IPS-NIHi7 (cell line): Measurements from ENCODE around the gene TCF7L1.
"Not testable (repeated sequence)": the region's sequence is repeated elsewhere in the genome, so short reads cannot be mapped to it uniquely, and the experiment has no call there.

Source experiments
- DNase-seq: peaks from one replicate; pipeline ENCODE4 v3.0.0; 2012; ENCODE audit warnings: mixed read lengths; ENCODE audit errors: extremely low spot score

The TCF7L1 gene

DNA sequence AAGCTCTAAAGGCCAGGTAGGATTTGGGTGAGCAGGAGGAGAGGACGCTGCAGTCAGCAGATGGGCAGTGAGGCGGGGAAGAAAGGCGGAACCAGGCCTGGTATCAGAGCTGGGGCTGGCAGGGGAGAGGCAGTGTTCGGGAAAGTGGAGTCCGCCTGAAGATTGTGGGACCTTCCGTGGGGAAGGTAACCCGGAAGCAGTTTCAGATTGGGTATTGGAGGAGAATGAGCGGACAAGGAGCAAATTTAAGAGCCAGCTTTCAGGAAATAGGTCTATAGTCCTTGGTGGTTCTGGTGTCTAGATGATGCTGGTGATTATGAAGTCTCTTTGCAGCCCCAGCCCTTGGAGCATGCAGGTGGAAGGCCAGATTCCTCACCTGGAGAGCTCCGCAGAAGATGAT is 51.0 kb downstream of the TCF7L1 start:
- no peak for DNase-seq

DNA sequence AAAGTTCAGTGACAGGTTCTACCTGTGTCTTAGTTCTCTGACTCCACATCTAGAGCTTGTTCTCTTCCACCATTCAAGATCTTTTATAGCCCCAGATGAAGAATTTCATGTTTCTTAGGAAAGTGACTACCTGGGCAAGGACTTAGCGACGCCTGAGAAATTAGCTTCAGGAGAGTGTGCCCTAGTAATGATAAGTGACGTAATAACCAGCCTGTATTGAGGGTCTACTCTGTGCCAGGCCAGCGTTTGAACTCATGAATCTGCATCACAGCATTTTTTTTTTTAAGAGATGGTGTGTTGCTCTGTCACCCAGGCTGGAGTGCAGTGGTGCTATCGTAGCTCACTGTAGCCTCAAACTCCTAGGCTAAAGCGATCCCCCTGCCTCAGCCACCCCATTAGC is 51.8 kb downstream of the TCF7L1 start:
- no peak for DNase-seq

DNA sequence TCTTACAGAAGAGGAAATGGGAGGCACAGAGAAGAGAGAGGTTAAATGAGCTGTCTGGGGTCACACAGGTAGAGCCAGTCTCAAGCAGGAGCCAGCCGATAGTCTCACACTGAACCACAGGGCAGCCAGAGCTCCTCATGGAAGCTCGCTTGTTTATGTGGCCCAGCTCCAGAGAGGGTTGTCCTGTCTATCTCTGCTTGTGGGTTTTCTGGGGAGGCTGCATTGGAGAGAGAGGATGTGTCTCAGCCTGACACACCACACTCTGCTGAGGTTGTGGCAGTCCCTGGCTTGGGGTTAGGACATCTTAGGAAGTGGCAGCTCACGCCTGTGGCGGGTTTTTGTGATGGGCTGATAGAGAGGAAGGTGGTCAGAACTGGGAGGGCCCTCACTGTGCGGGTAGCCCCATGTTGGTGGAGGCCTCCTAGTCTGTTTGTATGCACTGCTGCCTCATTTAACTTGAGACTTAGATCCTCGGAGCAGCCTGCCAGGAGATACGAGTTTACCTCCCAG is 52.3 kb downstream of the TCF7L1 start:
- no peak for DNase-seq

DNA sequence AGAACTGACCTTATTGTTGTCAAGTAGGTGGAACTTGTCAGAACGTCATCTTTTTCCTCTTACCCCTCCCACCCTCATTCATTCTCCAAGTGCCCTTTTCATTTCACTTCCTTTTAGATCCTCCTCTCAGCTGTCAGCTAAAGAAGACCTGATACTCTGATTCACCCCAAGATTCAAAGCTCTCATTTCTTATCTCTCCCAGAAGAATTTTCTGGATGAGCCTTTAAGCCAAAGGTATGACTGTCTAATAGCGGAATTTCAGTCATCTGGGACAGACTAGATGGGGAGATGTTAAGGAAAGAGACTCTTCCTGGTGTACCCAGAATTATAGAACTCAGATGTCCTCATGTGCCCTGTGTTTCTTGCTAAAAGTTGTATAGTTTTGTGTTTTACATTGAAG is 53.9 kb downstream of the TCF7L1 start:
- DNase-seq, result no peak

DNA sequence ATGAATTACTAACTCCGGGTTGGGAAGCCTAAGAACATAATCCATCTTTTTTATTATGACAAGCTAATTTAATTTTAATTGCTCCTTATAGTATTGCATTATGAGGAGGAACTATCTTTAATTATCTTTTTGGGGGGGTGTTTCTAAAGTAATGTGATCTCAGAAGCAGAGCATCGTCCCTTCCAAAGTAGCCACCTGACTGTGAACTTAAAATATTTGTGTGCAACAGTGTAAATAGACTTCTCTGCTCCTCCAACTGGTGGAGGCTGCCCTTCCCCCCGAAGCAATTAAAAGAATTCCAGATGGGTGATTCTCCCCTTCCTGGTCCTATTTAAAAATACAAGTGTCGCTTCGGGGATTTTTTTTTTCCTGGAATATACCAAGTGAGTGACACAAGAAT is 55.7 kb downstream of the TCF7L1 start:
- DNase-seq, result no peak

DNA sequence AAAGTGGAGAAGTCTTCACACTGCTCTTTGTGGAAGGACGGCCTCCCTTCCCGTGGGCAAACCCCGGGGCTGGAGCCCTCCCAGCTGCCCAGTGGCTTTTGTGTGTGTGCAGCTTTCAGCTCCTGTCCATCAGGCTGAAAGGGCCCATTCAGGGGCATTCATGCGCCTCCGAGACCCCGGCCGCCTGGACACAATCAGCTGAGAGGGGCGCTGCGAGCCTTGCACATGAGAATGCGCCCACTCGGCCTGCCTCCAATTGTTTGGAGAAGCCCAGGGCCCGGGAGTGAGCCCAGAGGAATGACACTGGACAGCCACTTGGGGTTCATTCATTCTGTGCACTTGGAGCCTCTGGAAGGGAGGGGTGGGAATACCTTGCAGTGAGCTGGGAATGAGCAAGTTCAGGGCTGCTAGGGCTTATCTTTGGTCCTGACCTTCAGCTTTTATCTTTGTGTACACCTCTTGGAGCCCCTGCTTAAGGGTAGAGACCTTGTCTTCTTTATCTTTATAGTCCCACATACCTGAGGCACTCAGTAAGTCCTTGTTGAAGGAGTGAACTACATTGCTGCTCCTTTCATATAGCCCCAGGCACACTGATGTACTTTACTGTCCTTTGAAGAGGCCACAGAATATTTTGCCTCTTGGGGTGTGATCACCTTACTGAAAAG is 56.5 kb downstream of the TCF7L1 start:
- DNase-seq, result no peak

DNA sequence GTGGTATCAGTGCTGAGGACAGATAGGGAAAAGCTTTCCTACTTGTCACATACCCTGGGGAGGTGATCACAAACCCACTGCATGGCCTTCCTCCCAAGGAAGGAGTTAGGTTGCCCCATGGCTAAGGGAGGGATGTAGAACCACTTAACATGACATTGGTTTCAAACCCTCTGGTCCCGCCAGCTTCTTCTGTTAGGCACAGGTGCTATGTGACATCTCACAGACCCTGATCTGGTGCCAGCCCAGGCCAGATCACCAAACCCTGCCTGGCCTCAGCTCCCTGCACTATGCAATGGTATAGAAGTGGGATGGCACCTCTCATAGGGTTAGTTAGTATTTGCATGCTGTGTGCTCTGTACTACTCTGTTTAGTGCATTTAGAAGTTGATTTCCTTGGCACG is 58.0 kb downstream of the TCF7L1 start:
- no peak for DNase-seq

DNA sequence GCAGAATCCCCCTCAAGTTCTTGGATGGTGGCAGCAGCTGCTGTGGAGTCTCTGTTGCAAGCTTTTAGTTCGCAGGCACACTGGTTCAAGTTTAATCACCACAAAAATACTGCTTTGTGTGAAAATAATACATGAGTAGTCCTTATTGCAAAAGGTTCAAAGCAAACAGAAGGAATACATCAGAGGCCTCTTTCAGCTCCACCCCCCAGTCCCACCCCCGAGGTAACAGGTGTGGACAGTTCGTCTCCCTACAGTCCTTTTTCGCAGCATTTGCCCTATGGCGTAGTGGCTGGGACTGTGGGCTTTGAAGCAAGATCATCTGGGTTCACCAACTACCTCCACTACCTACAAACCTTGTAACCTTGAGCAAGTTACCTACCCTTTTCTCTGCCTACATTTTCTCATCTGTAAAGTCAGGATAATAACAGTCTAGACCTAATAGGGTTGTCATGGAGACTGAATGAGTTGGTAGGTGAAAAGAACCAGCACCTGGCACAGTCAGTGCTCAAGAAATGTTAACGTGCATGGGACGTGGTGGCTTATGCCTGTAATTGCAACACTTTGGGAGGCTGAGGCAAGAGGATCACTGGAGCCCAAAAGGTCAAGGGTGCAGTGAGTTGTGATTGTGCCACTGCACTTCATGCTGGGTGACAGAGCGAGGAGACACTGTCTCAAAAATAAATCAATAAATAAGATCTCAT is 61.7 kb downstream of the TCF7L1 start:
- no peak for DNase-seq

DNA sequence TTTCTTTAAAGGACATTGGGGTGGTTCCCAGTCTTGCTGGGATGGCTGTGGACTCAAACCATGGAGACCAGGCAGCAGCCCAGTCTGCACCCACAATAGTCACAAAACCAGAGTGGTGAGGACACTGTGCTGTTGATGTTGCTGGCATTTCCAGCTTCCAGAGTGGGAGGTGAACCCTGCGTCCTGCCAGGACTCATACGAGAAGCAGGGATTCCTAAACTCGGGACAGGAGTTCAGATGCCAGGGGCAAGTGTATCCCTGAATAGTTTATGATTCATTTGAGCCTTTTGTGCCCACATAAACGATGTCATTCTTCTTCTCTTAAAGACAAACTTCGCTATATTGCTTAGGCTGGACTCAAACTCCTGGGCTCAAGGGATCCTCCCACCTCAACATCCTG is 62.8 kb downstream of the TCF7L1 start:
- no peak for DNase-seq

DNA sequence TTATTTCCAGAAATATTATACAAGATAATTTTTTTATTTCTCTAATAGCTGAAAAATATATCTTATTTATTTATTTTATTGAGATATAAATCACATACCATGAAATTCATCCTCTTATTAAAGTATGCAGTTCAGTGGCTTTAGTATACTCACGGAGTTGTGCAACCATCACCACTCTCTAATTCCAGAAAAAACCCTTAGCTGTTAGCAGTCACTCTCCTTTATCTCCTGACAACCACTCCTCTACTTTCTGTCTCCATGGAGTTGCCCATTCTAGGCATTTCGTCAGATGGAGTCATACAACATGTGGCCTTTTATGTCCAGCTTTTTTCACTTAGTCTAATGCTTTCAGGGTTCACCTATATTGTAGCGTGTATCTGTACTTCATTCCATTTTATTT is 66.5 kb downstream of the TCF7L1 start:
- DNase-seq, result no peak

DNA sequence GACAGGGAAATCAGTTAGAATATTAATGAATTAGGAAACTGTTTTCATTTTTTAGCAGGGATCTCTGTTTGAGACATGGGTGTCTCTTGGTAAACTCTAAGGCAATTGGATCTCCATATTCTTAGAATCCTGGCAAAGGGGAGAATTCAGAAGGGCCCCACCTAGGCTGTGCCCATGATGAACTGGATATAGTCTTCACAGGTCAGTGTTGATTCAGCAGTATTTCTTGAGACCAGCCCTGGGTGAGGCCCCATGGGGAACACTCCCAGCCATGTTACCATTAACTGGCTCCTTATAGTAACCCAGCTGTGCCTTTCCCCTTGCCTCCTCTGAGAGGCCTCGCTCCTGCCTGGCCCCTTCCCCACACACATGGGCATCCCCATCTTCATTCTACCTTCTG is 76.7 kb downstream of the TCF7L1 start:
- no peak for DNase-seq

DNA sequence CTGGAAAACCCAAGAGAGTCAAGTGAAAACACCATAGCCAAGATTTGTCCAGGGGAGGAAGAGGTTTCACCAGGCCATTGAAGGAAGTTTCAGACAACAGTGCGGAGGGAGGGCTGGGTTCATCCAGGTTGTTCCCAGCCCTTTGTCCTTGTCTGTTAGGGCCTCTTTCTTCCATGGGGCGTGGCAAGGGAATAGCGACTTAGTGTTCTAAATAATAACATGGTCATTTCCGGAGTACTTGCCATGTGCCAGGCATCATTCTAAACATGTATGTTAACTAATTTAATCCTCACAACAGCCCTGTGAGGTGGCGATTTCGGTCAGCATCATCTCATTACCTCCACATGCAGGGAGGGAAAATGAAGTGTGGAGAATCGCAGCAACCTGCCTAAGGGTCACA is 77.3 kb downstream of the TCF7L1 start:
- no peak for DNase-seq

DNA sequence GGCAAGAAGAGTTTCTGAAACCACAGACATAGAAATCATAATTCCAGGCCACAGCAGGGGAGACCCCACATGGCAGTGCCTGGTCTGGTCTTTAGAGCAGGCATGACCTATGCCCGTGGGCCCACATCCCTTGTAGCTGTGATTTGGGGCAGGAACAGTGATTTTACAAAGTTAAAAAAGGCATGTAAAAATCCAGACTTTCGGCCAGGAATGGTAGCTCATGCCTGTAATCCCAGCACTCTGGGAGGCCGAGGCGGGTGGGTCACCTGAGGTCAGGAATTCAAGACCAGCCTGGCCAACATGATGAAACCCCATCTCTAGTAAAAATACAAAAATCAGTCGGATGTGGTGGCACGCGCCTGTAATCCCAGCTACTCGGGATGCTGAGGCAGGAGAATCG is 78.4 kb downstream of the TCF7L1 start:
- not testable (repeated sequence) for DNase-seq

DNA sequence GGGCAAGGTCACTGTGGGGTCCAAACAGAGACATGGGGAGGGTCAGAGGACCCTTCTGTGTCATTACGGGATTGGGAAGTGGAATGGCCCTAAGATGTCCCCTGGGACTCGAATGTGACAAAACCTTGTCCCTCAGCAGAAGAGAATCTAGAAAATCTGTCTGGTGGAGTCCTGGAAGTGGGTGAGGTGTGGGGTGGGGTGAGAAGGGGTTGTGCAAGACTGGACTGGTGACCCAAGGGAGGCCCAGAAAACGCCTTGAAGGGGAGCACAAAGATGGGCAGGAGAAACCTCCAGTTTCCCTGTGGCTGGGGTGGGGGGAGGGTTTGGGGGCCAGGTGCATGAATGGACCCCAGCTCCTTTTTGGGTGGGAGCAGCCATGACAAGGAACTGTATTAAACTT is 79.6 kb downstream of the TCF7L1 start:
- no peak for DNase-seq

DNA sequence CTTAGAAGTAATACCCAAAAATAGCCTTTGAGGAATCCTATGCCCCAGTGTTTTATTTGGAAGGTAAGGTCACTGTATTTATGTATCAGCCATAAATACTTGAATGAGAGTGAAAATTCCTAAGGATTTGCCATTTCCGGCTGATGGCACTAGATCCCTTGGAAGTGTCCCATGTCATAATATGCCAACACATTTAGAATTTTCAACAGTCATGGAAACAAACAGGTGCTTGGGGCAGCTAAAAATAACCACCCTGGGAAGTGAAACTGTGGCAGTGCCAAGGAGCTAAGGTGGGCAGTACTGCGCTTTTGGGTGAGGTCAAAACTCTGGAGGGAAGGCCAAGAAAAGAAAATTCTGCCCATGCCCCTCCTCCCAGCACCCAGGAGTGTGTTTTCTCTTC is 80.2 kb downstream of the TCF7L1 start:
- DNase-seq, result no peak

DNA sequence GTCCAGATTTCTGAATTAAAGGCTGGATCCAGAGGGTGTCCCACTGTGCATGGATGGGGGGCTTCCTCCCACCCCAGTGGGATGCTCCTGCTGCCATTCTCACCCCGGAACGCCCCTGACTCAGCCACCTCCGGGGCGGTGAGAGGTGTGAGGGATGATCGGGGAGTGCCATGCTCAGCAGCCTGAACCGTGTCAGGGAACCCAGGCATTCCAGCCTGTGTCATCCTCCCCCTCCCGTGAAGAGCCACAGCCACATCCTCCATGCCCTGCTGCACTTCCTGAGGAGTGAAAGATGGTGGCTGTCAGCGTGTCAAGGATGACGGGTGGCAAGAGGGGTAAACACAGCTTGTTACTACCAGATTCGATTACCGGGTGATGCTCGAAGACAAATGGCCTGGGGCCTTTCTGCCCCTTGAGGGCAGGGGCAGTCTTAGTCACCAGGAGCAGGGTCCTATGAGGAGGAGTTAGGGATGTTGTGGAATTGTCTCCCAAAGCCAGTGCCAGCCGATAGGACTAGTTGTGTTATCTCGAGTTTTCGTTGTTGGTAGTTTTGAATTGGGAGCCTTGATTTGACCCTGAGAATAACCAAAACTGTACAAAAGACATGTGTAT is 80.8 kb downstream of the TCF7L1 start:
- DNase-seq, result no peak

DNA sequence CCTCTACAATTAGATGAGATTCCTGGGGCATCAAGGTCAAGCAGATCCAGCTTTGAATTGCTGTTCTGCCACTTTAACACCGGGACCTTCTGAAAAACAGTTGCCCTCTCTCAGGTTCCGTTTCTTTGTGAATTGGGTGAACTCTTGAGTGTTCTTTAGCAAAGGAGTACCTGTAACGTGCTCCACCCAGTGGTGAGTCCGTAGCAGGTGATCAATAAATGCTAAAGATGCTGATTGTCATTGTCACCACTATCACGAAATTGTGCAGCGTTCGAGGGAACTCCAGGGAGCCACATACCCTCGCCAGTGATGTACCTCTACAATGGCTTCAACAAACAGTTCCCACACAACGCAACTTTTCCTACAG is 81.9 kb downstream of the TCF7L1 start:
- no peak for DNase-seq

DNA sequence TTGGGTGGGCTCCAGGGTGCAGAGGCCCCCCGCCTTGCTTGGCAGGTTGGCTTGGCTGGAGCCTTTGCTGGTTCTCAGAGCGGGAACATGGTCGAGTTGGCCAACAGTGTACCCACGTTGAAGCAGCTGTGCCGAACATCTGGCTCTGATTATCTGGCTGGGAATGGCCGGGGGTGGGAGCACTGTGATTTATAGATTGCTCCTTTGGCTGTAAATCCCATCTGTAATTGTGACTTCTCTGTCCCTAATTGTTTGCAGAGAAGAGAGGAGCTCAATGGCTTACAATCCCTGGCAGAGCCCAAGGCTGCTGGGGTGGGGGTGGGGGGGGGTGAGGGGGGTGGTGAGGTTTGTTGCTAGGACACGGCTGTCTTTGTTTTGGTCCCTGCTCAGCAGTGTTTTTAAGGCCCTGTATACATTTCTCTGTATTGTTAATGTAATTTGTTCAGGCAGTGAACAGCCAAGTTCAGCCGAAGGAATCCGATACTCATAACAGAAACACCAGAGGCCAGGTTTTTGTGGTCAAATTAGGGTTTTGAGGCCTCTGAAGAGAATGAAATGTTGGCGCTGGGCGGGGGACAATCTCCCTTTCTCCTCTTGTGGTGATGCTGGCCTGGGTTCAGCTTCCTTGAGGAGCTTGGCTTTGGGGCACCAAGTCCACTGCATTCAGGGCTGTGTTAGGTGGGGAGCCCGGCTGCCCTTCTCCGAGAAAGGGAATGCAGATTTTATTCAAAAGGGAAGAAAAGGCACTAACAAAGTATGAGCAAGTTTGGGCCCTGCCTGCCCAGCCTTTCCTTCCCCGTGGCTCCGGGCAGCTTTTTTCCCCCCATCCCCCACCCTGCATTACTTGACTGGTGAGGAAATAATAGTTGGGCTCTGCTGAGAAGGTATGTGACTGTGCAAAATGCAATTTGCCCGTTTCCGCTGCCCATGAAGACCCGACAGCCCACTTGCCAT is 82.5 kb downstream of the TCF7L1 start:
- DNase-seq, result no peak

DNA sequence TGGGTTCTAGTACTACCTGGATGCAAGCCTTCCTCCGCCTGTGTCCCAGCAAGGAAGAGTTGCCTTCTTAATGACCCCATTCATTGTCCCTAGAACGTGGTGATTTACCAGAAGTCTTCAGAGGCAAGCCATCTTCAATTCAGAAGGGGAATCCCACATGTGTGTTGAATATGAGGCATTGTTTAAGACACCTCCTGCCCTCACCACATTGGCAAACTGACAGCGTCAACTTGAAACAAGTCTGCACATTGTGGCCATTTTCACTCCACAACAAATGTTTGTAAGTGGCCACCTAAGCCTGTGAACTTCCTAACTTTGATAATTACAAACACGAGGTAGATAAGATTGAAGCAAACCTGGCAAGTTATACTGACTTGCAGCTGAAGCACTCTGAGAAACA is 83.7 kb downstream of the TCF7L1 start:
- no peak for DNase-seq

DNA sequence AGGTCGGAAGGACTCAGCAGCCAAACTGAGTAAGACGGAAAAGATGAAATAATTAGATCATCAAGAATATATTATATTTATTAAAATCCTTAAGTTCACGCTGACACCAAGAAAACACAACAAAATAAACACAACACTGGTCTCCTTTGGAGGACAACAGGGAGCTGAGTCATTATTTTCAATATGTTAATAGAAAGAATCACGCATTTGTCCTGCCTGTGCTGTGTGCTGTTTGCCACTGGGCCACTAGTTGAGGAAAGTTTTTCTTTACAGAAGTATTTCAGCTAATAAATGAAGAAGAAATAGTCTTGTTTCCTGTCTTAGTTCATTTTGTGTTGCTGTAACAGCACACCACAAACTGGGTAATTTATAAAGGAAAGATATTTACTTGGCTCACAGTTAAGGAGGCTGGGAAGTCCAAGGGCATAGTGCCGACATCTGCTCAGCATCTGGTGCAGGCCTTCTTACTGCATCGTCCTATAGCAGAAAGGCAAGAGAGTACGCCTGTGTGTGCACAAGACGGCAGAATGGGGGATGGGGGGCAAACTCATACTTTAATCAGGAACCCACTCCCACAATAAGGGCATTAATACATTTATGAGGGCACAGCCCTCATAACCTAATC is 88.0 kb downstream of the TCF7L1 start:
- no peak for DNase-seq

DNA sequence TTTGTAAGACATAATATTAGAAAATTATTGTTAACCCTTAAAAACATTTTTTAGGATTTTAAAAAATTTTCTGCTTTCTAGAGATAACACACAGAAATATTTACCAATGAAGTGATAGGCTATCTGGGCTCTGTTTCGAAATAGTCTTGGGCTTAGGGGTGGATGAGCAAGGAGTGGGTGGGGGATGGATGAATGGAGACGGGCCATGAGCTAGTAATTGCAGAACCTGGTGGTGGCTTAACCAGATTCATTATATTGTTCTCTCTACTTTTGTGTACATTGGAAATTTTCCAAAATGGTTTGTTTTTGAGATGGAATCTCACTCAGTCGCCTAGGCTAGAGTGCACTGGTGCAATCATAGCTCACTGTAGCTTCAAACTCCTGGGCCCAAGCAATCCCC is 89.6 kb downstream of the TCF7L1 start:
- DNase-seq, result no peak

DNA sequence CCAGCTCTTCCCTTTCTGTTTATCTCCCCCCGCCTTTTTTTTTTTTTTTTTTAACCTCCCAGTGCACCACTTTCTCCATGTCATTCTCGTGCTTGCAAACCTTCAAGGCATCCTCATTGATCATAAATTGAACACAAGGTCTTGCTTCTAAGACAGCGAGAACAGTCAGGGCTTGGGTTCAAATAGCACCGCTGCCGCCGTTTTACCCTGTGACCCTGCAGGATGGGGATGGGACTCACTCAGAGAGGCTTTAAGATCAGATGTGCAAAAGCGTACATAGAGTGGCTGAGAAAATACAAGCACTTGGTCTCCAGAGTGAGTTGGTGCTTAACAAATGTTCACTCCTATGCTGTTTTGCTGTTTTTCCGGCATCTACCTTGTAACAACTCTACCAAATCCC is 93.6 kb downstream of the TCF7L1 start:
- DNase-seq, result no peak
